Measurements from ENCODE around the gene BAZ2A.

DNA sequence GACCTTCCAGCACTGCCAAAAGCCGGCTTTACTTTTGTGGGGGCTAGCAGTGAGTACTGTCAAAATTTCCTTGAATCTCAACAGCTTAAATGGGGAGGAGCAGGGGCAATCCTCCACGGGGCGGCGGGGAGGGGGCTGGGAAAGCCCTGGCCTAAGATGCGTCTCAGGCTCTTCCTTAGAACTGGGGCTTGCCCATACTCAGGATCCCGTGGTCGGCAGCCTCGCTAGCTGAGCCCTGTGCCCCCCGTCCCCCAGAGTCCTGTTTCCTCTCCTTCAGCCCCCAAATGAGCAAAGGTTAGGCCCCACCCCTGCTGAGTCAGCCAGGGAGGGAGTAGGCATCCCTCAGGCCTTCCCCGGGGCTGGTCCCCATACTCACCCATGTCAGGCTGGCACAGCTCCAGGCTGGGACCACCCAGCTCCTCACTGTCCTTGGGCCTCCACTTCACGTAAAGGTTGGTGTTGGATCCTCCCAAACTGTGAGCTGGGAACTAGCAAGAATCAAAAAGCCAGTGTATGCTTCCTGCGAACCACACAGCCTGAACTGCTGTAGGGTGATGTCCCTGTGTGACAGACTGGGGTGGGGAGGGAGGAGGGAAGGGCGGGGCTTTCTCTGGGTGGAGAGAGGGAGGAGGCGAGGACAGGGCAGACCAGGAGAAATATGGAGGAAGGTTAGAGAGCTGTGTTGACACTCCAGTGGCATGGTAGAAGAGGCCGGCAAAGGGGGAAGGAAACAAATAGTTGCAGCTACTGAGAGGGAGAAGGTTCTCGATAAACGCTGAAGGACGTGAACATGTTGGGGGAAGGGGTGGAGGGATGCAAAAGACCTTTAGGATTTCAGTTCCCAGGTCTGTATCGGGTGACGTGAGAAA is 5.9 kb upstream of the BAZ2A start:
- no peak for TF ChIP-seq EZH2 (IDR thresholded peaks at IDR 0.05; ENCODE audit: insufficient read depth, poor library complexity, severe bottlenecking)
- no peak for TF ChIP-seq EZH2phosphoT487 (IDR thresholded peaks at IDR 0.05; ENCODE audit: insufficient read depth, low read depth)

Measured in GM23248 (cell line).